ENCODE data around the gene IFNG-AS1. TPM values are rescaled to one million over a fixed set of nuclear protein-coding genes. Genes with fewer than 3 reads are reported as not detected.

Gene IFNG-AS1
- total RNA-seq, 1 donor from 2014 or later = not detected

GRCh38 chr12:67943141-67943892 lies 45.9 kb upstream of the IFNG-AS1 start:
- TF ChIP-seq CTCF (IDR thresholded peaks at IDR 0.05; ENCODE audit: partially characterized antibody, unreplicated experiment) = peak; percentile 79
- Mint-ChIP-seq H3K4me3 (ENCODE audit: unreplicated experiment) (peak overlapping the region; percentile 5), H3K36me3 (ENCODE audit: unreplicated experiment) (no peaks in the 10 kb centered on the region), H3K27ac (ENCODE audit: unreplicated experiment) (peak overlapping the region; percentile 76), H3K4me1 (ENCODE audit: low read depth, unreplicated experiment) (peaks cover 25% of the 10 kb centered on the region), H3K27me3 (ENCODE audit: unreplicated experiment) (no peaks in the 10 kb centered on the region), H3K9me3 (ENCODE audit: unreplicated experiment) (no peaks in the 10 kb centered on the region)
- peak; percentile 22 for DNase-seq

DNA sequence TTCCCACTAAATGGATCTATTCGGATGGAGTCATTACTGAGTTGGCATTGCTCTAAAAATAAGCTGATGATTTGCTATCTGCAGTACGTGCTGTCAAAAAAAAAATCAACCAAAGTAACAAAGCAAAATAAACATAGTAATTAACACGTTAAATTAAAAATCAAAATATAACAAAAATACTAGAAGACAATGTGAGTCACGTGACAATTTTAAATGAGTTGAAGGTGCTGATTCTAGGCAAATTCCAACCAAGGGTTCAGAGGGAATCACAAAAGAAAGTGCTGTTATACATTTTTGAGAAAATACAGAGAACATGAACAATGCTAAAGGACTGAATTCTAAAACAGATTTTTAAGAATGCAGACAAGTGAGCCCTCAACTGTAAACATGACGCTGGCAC lies 45.2 kb upstream of the IFNG-AS1 start:
- H3K4me3 Mint-ChIP-seq (ENCODE audit: unreplicated experiment) = no peak overlapping the region
- peaks cover 25% of the 10 kb centered on the region for H3K4me1 Mint-ChIP-seq (ENCODE audit: low read depth, unreplicated experiment)
- H3K27ac Mint-ChIP-seq (ENCODE audit: unreplicated experiment) = no peak overlapping the region
- DNase-seq = no peak
- H3K9me3 Mint-ChIP-seq (ENCODE audit: unreplicated experiment) = no peaks in the 10 kb centered on the region
- H3K27me3 Mint-ChIP-seq (ENCODE audit: unreplicated experiment) = no peaks in the 10 kb centered on the region
- TF ChIP-seq CTCF (IDR thresholded peaks at IDR 0.05; ENCODE audit: partially characterized antibody, unreplicated experiment) = no peak
- H3K36me3 Mint-ChIP-seq (ENCODE audit: unreplicated experiment) = no peaks in the 10 kb centered on the region

GRCh38 chr12:67952787-67953186 lies 36.5 kb upstream of the IFNG-AS1 start:
- no peaks in the 10 kb centered on the region for H3K27me3 Mint-ChIP-seq (ENCODE audit: unreplicated experiment)
- TF ChIP-seq CTCF (IDR thresholded peaks at IDR 0.05; ENCODE audit: partially characterized antibody, unreplicated experiment) = no peak
- no peaks in the 10 kb centered on the region for H3K36me3 Mint-ChIP-seq (ENCODE audit: unreplicated experiment)
- no peak for DNase-seq
- no peaks in the 10 kb centered on the region for H3K4me1 Mint-ChIP-seq (ENCODE audit: low read depth, unreplicated experiment)
- H3K9me3 Mint-ChIP-seq (ENCODE audit: unreplicated experiment) = no peaks in the 10 kb centered on the region
- no peak overlapping the region for H3K4me3 Mint-ChIP-seq (ENCODE audit: unreplicated experiment)
- H3K27ac Mint-ChIP-seq (ENCODE audit: unreplicated experiment) = no peak overlapping the region

DNA sequence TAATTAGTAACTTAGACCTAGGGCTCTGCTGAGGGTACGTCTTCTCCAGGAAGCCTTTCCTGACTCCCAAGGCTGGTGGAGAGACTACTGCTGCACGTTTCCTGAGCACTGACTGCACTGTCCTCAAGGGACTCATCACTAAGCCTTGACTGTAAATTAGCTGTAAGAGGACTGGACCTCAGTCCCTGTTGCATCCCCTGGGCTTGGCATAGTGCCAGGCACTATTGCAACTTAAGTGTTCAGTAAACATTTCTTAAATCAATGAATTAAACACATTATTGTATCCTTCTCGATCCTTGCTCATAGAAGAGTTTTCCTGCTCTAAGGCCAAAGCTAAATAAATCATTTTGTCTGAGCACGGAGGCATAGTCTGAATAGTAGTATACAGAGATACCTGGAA lies 31.9 kb upstream of the IFNG-AS1 start:
- DNase-seq = peak; percentile 48
- TF ChIP-seq CTCF (IDR thresholded peaks at IDR 0.05; ENCODE audit: partially characterized antibody, unreplicated experiment) = no peak
- H3K4me1 Mint-ChIP-seq (ENCODE audit: low read depth, unreplicated experiment) = peaks cover 1% of the 10 kb centered on the region
- no peak overlapping the region for H3K4me3 Mint-ChIP-seq (ENCODE audit: unreplicated experiment)
- no peaks in the 10 kb centered on the region for H3K27me3 Mint-ChIP-seq (ENCODE audit: unreplicated experiment)
- no peaks in the 10 kb centered on the region for H3K9me3 Mint-ChIP-seq (ENCODE audit: unreplicated experiment)
- H3K27ac Mint-ChIP-seq (ENCODE audit: unreplicated experiment) = no peak overlapping the region
- H3K36me3 Mint-ChIP-seq (ENCODE audit: unreplicated experiment) = no peaks in the 10 kb centered on the region

GRCh38 chr12:67958187-67958586 lies 31.1 kb upstream of the IFNG-AS1 start:
- Mint-ChIP-seq H3K27me3 (ENCODE audit: unreplicated experiment) (no peaks in the 10 kb centered on the region), H3K27ac (ENCODE audit: unreplicated experiment) (no peak overlapping the region), H3K9me3 (ENCODE audit: unreplicated experiment) (no peaks in the 10 kb centered on the region), H3K4me3 (ENCODE audit: unreplicated experiment) (no peak overlapping the region), H3K36me3 (ENCODE audit: unreplicated experiment) (no peaks in the 10 kb centered on the region), H3K4me1 (ENCODE audit: low read depth, unreplicated experiment) (peaks cover 1% of the 10 kb centered on the region)
- TF ChIP-seq CTCF (IDR thresholded peaks at IDR 0.05; ENCODE audit: partially characterized antibody, unreplicated experiment) = no peak
- DNase-seq = no peak
